ENCODE data around the gene USP49.
"Not testable (repeated sequence)": the region's sequence is repeated elsewhere in the genome, so short reads cannot be mapped to it uniquely, and the experiment has no call there.

The USP49 gene

DNA sequence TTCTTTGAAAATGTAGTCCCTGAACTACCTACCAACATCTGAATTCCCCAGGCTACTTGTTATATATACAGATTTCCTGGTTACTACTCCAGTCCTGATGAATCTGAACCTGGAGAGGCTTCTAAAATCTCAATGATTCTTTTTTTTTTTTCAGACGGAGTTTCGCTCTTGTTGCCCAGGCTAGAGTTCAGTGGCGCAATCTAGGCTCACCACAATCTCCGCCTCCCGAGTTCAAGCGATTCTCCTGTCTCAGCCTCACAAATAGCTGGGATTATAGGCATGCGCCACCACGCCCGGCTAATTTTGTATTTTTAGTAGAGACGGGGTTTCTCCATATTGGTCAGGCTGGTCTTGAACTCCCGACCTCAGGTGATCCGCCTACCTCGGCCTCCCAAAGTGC lies 83.2 kb downstream of the USP49 start:
- not testable (repeated sequence) for DNase-seq (ENCODE audit: low spot score)

DNA sequence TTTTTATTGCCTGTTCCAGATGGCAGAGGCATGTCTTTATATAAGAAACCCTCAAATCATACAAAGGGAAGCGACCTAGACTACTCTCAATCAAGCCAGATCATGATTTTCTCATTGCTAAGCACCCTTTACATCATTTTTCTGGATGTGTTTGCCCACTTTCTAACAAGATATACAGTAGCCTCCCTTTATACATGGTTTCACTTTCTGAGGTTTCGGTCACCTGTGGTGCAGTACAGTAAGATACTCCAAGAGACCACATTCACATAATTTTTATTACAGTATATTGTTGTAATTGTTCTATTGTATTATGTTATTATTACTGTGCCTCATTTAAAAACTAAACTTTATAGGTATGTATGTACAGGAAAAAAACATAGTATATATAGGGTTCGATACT lies 84.1 kb downstream of the USP49 start:
- no peak for DNase-seq (ENCODE audit: low spot score)

DNA sequence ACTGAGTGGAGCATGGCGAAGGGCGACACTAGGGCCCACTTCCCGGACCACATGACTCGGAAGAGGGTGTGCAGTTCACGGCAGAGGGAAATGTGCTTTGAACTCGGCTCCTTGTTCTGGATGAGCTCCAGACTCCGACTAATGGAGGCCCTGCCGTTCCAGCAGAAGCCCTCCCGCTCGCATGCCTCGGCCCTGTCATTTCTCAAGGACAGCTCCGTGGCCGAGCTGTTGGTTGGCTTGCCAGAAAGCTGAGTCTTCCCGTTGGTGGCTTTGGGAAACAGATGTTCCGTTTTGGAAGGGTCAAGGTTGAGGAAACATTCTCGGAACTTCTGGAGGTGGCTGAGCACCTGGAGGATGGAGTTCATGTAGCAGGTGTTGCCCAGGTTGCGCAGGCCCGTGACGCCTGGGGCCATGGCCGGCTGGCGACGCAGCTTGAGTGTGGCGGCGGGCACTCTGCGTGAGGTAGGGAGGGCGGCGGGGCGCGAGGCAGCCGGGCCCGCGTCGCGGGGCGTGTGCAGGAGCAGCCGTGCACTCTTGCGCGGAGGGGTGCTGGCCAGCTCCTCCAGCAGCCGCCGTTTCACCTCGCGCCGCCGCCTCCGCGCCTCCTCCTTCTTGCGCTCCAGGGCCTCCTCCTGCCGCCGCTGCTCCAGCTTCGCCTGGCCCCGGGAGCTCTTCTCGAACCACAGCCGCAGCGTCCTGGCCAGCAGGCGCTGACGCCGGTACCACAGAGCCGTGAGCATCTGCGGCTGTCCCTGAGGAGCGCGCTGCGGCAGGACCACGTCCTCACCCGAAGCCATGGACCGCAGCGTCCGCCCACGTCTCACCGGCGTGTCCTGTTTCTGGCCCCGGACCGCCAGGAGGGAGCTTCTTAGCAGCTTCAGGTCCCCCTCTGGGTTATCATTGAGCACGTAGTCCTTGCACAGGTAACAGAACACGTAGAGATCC lies 89.1 kb downstream of the USP49 start:
- DNase-seq (ENCODE audit: low spot score): no peak

DNA sequence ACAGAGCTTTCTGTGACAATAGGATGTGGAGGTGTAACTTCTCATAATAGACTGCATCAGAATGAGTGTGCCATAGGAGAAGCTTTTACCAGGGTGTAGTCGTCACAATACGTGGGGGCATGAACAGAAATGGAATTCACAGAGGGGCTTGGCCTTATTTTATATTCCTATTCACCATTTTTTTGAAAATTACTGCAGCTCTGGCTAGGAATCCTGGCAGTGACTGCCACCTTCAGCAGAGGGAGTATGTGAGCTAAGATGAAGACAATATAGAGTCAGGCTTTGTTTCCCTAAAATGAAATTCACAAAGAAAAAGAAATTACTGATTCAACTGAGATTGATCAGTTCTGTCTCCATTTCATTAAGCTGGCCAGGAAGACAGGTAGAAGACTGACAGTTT lies 93.8 kb downstream of the USP49 start:
- DNase-seq (ENCODE audit: low spot score): no peak

DNA sequence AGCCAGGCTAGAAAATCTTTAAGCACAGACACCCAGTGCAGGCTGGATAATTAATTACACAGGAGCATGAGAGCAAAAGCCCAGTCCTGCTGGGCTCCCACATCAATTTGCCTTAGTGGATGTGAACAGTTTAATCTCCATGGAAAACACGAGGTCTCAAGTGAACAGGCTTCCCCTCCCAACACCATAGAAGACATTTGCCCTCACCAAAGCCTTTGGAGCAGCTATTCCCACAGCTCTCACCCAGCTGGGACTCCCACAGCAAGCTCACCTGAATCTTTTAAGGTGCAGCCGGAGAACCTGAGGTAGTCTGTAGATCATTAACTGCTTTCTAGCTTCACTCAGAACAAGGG lies 95.6 kb downstream of the USP49 start:
- DNase-seq (ENCODE audit: low spot score): no peak

DNA sequence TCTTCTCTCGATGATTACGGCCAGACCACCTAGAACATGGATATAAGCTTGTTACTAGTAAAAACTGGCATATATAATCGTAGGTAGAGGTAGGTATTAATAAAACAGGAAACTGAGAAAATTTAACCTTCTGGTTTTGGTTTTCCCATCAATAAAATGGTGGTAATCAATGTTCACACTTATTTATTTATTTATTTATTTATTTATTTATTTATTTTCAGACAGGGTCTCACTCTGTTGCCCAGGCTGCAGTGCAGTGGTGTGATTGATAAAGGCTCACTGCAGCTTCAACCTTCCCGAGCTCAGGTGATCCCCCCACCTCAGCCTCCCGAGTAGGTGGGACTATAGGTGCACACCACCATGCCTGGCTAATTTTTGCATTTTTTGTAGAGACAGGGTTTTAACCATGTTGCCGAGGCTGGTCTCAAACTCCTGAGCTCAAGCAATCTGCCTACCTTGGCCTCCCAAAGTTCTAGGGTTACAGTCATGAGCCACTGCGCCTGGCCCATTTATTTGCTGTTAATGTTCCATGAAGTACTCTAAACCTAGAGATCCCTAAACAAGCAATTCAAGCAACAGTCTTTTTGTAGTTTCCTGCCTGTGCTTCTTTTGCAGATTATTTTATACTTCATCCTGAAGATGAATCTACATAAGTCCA lies 96.1 kb downstream of the USP49 start:
- no peak for DNase-seq (ENCODE audit: low spot score)

DNA sequence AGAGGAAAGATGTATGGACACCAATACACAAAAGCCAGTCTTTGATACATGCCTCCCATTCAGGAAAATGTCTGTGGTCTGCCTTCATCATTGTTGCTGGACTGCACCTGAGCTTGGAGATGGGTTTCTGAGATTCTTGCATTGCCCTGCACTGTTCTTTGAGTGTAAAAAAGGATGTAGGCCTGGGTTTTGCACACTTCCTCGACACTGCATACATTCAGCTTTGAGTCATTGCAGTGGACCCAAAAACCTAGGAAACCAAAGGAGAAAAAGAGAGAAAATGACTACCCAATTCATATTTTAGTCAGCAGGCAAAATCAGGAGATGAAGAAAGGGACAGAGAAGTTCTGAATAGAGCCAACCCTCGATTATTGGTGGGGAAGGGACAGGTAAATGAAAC lies 98.7 kb downstream of the USP49 start:
- no peak for DNase-seq (ENCODE audit: low spot score)

DNA sequence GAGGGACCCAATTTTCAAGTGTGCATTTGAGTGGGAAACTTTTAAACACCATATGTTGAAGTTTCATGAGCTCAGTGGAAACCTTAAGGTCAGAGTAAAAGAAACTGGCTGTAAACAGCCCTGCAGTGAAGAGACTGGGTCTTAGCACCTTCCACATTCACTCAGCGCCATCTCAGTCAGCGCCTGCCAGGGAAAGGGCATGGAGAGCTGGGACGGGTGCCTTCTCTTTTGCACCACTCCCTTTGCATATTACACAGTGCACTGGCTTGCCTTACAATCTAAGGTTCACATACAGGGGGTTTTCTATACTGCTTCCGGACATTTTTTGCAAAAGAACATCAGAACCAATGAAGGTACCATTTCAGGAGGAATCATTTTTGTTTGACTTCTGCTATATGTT lies 103.2 kb downstream of the USP49 start:
- DNase-seq (ENCODE audit: low spot score): no peak

DNA sequence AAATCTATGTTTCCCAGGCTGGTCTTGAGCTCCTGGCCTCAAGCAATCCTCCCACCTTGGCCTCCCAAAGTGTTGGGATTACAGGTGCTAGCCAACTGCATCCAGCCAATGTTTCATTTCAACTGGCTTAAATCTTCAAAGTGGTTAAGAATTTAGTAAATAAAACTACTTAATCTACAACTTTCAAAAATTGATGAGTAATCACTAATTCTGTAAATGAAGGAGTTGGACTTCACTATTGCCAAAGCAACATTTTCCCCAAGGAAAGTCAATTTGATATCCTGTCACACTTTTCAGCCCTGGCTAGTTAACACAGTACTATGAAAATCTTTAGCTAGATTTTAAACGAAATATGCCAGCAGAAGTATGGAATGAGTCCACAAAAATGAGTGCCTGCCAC lies 103.9 kb downstream of the USP49 start:
- no peak for DNase-seq (ENCODE audit: low spot score)

DNA sequence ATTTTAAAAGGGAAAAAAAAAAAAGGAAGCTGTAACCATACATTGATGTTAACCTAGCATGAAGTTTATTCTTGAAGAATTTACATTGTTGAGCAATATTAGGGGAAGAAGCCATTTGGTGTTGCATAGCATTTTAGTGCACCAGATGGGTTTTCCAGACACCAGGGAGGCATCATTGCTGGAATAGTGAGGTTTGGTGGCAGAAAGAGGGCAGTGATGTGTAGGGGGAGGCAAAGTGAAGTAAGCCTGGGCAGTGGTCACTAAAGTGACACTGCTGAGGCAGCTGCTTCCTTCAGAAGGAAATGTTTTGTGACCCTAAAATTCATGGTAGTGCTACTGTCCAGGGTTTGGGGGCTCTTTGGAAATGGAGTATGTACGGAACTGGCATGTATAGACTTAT lies 105.1 kb downstream of the USP49 start:
- no peak for DNase-seq (ENCODE audit: low spot score)

DNA sequence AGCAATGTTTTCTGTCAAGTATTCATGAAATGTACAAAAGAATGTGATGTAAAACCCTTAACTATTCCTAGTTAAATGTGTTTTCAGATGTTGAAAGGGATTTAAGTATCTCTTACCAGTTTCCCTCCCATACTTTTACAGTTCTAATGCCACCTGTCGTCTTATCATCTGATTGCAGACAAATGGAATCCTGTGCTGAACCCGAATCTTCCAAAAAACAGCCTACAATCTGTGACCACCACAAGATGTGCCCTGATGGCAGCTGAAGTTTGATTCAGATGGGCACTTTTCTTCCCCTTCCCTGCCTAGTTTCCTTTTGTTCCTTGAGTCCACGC lies 105.8 kb downstream of the USP49 start:
- DNase-seq (ENCODE audit: low spot score): no peak

DNA sequence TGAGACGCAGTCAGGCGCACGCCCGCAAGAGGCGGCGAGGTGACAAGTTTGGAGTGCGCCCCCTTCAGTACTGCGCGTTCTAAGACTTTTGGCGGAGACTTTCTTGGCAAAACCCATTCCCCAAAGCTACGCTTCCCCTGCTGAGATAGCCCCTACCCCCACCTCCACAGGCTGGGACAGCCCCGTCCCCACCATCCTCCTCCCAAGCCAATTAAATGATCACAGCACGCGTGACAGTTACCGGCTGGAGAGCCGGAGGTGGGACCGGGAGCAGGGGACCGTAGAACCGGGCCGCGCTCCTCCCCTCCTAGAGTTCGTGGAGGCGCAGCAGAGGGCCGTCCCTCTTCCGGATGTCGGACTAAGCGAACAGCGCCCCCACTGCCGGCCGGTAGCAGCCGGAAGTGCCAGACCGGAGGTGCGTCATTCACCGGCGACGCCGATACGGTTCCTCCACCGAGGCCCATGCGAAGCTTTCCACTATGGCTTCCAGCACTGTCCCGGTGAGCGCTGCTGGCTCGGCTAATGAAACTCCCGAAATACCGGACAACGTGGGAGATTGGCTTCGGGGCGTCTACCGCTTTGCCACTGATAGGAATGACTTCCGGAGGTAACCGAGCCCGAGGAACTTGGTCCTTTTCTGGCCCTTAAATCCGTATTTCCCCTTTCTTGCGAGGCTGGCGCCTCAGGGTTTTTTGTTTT lies 107.8 kb downstream of the USP49 start, which contains the start of gene TOMM6:
TOMM6 (plus strand) TSS at position 476 of the 699 bp plus-strand sequence; CDS start at position 480, 4 bp downstream.
- peak; percentile 97 for DNase-seq (ENCODE audit: low spot score)

DNA sequence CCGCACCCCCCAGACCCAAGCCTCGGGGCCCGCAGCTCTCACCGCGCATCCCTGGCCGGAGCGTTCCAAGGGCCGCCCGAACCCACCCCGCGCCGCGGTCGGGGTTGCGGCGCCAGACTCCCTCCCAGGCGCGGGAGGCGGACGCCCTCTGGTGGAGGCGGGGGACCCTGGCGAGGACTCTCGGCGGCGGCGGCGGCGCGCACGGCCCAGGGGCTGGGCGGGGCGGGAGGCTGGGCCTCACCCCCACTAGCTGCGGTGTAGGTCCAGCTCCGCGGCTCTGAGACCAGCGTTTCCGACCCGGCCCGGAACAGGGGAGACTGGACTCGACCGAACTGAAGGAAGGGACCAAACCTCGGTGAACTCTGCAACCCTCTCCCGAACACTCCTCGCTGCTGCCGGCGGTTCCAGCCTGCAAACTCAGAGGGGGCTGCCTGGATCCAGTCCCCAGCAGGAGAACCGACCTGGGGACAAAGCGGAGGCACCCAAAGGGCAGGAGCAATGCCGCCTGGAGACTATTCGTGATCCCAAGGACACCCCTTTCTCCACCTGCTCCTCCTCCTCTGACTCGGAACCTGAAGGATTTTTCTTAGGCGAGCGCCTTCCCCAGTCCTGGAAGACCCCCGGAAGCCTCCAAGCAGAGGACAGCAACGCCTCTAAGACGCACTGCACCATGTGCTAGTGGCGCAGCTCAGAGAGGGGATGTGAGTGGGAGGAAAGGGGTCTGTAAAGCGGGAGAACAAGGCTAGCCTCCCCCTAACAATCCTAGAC lies 108.5 kb downstream of the USP49 start:
- peak; percentile 87 for DNase-seq (ENCODE audit: low spot score)

DNA sequence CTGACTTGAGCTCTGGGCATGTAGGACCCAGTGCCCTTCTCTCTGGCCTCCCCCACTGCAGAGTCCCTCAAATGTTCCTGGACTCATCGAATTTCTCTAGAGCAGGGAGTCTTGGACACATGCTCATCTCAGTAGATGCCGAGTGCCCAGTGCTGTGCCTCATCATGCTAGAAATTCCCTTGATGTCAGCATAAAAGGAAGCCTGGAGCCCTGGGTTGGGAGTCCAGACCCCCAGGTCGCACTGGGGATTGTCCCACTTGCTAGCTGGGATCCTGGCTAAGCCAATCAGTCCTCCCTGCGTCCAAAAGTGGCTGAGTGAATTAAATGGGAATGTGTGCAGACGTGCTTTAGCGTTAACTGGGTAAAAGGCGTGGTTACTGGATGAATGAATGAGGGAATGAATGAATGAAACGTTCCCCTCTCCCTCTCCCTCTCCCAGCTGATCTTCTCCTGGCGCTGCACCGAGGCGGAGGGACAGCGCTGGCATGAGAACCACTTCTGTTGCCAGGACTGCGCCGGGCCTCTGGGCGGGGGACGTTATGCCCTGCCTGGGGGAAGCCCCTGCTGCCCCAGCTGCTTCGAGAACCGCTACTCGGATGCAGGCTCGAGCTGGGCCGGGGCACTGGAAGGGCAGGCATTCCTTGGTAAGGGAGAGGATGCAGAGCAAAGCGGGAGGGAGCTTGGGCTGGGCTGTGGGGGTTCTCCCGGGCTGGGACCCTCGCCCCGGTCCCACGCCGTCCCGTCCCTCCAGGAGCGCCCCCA lies 109.3 kb downstream of the USP49 start:
- no peak for DNase-seq (ENCODE audit: low spot score)

DNA sequence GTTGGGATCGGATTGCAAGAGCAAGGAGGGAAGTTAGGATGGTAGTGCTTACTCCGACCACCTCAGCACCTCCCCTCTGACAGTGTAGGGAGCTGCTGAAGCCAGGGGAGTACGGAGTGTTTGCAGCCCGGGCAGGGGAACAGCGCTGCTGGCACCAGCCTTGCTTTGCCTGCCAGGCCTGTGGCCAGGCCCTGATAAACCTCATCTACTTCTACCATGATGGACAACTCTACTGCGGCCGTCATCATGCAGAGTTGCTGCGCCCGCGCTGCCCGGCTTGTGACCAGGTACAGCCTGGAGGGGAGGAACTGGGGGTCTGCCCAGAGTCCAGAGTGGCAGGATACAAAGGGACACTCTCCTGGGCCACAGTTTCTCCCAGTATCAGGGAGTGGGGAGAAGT lies 109.9 kb downstream of the USP49 start:
- no peak for DNase-seq (ENCODE audit: low spot score)

DNA sequence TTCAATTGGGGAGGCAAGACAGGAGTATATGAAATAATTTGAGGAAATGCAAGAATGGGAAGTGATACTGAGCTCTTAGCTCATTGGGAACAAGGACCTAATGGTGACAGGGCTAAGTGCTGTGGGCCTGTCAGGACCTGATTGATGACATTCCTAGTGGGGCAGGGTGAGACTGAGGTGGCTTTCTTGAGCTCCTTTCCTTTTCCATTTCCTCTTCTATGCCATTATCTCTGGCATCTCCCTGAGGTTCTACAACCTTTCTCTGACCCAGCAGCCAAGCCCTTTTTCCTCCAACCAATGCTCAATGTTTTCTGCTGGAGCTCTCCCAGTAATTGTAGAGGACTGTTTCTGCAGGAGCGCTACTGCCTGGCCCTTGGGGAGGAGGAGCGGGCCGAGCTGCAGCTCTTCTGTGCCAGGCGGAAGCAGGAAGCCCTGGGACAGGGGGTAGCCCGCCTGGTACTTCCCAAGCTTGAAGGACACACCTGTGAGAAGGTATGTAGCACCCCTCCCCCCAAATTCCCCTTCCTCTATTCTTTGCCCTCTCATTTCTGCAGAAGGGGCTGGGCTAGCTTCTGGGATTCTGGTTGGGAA lies 110.5 kb downstream of the USP49 start:
- DNase-seq (ENCODE audit: low spot score): no peak

DNA sequence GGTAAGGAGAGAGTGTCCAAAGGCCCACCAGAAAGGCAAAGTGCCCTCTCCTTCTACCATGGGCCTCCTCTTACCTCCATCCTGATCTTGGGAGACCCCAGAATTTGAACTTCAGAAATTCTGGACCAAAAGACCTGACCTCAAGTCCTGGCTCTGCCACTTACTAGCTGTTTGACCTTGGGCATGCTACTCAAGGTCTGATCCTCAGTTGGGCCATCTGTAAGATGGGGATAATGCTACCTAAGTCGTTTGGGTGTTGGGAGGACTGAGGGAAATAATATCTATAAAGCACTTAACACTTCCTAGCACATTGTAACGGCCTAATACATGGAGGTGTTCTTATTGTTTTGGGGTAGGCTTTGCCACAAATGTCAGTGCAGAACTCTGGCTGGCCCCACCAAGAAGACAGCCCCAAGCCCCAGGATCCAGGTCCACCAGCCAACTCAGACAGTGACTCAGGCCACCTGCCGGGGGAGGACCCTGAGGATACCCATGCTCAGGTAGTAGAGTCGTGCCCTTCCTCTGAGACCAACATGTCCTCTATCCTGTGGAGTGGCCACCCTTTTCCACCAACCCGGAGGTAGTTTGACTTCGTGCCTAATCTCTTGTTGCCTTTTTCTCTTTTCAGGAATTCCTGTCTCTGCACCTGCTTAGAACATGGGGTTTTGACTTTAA lies 111.9 kb downstream of the USP49 start:
- DNase-seq (ENCODE audit: low spot score): no peak

DNA sequence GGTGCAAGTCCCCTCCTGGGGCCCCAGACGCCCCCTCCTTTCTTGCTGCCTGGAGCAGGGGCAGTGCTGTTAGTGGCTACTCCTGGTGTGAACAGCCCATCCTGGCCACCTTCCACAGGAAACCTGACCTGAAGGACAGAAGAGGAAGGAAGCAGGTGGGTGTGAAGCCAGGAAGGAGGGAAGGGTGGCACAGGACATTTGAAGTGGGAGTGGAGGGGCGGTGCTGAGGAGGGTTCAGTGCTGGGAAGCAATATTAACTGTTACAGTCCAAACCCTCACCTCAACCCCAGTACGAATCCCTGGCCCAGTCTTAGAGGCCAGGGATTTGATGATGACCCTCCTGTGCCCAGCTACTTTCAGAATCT lies 113.8 kb downstream of the USP49 start:
- DNase-seq (ENCODE audit: low spot score): no peak

DNA sequence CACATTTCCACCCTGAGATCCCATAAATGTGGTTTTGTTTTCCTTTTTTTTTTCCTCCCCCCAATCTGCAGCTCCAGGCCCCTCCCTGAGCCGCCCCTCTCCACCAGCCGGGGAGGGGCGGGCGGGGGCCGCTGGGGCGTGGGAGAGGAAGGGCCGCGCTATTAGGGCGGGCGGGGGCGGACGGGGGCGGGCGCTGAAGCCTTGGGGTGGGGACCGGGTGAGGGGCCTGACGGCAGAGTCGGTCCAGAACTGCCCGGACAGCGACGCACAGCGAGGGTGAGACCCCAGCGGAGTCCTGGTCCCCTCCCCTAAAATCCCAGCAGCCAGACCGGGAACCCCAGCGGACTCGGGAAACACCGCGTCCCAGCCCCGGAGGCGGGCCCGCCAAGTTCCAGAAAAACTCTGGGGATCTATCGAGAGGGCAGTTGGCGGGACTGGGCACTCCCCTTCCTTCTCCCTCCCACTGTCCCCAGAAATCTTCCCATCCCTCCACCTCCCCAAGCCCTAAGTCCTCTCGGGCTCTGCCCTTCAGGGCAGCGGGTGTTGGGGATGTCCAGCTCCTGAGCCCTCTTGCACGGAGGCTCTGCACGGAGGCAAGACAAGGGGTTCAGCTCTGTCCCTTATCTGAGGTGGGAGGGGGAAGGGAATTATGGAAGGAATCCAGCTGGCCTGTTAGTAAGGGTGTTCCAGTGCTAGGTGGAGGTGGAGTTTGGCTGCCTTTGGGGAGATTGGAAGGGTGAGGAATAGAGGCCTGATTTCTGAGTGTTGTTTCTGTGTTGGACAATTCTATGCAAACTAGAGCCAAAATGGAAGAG lies 114.4 kb downstream of the USP49 start, which contains the start of gene PRICKLE4:
PRICKLE4 (plus strand) TSS at position 232 of the 815 bp plus-strand sequence. CDS start 2,692 bp downstream, outside the sequence.
- no peak for DNase-seq (ENCODE audit: low spot score)
